Measurements from ENCODE around the gene DDX24. TPM values are rescaled to one million over a fixed set of nuclear protein-coding genes. Genes with fewer than 3 reads are reported as not detected.

The DDX24 gene, protein sequence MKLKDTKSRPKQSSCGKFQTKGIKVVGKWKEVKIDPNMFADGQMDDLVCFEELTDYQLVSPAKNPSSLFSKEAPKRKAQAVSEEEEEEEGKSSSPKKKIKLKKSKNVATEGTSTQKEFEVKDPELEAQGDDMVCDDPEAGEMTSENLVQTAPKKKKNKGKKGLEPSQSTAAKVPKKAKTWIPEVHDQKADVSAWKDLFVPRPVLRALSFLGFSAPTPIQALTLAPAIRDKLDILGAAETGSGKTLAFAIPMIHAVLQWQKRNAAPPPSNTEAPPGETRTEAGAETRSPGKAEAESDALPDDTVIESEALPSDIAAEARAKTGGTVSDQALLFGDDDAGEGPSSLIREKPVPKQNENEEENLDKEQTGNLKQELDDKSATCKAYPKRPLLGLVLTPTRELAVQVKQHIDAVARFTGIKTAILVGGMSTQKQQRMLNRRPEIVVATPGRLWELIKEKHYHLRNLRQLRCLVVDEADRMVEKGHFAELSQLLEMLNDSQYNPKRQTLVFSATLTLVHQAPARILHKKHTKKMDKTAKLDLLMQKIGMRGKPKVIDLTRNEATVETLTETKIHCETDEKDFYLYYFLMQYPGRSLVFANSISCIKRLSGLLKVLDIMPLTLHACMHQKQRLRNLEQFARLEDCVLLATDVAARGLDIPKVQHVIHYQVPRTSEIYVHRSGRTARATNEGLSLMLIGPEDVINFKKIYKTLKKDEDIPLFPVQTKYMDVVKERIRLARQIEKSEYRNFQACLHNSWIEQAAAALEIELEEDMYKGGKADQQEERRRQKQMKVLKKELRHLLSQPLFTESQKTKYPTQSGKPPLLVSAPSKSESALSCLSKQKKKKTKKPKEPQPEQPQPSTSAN
- total RNA-seq = 49.6 TPM

DNA sequence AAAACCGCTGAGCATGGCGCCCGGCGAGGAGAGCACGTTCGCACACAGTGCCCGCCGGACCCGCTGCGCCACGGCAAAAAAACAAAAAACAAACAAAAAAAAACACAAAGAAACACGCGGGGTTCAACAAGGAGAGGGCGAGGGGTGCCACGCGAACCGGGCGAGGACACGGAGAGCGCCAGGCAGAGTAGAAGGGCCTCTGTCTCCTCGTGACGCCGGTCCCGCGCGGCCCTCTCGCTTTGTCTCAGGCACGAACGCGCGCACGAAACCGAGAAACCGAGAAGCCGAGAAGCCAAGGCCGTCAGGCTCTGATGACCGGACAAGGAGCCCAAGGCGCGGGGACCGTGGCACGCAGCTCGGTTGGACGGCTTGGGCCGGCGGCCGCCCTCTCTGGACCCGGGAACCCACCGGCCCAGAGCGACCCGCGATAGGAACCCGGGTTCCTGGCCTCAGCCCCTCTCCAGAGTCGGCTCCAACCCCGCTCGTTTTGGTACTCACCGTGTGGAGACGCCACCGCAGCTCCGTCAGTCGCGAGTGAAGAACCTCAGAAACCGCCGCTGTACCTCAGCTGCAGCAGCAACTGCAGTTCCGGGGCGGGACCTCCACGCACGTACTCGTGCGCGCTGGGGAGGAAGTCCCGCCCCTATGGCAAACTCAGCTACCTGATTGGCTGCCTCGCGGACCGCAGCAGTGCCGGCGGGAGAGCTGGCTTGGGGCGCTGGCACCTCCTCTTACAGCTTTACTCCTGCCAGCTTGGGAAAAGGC is at the start of gene DDX24, which contains the start of gene IFI27L1:
DDX24 (minus strand) TSS at position 582 of the 765 bp plus-strand sequence. CDS start 1,460 bp downstream, outside the sequence.
IFI27L1 (plus strand) TSS at position 690 of the 765 bp plus-strand sequence. CDS start 15,628 bp downstream, outside the sequence.
- Histone ChIP-seq H3K27ac (ENCODE audit: low read depth, low read length) (peak within 1 kb of the TSS; percentile 93), H3K4me1 (ENCODE audit: control insufficient read depth in 3 of 3, insufficient read depth in 3 of 3, low read length in 3 of 3) (peaks cover 28 to 42% (median 36%) of the 10 kb centered on the region in 3 donors), H3K36me3 (ENCODE audit: control insufficient read depth in 3 of 3, insufficient read depth in 3 of 3, low read length in 3 of 3) (peaks cover 7 to 14% (median 10%) of the 10 kb centered on the region in 3 donors), H3K4me3 (ENCODE audit: low read length in 3 of 3) (peak within 1 kb of the TSS; percentile 92 to 95 (median 92)), H3K9me3 (ENCODE audit: control insufficient read depth in 3 of 3, low read length in 3 of 3) (no peaks in the 10 kb centered on the region), H3K27me3 (ENCODE audit: control insufficient read depth in 3 of 3, insufficient read depth in 3 of 3, low read length in 3 of 3) (no peaks in the 10 kb centered on the region), H3K9ac (ENCODE audit: low read depth in 1 of 3, low read length in 3 of 3) (peak within 1 kb of the TSS; percentile 94 to 95 (median 94))

GRCh38 chr14:94129758-94130414 is 48.9 kb upstream of the DDX24 start:
- Histone ChIP-seq H3K27me3 (ENCODE audit: control insufficient read depth in 3 of 3, insufficient read depth in 3 of 3, low read length in 3 of 3) (peaks cover 0 to 8% (median 0%) of the 10 kb centered on the region in 3 donors), H3K4me1 (ENCODE audit: control insufficient read depth in 3 of 3, insufficient read depth in 3 of 3, low read length in 3 of 3) (peaks cover 0 to 14% (median 8%) of the 10 kb centered on the region in 3 donors), H3K27ac (ENCODE audit: low read depth, low read length) (peak overlapping the region; percentile 70), H3K9me3 (ENCODE audit: control insufficient read depth in 3 of 3, low read length in 3 of 3) (no peaks in the 10 kb centered on the region), H3K4me3 (ENCODE audit: low read length in 3 of 3) (peak overlapping the region; percentile 62 to 85 (median 67)), H3K9ac (ENCODE audit: low read depth in 1 of 3, low read length in 3 of 3) (peak overlapping the region in 1 of 3 donors; percentile 70), H3K36me3 (ENCODE audit: control insufficient read depth in 3 of 3, insufficient read depth in 3 of 3, low read length in 3 of 3) (no peaks in the 10 kb centered on the region)

DNA sequence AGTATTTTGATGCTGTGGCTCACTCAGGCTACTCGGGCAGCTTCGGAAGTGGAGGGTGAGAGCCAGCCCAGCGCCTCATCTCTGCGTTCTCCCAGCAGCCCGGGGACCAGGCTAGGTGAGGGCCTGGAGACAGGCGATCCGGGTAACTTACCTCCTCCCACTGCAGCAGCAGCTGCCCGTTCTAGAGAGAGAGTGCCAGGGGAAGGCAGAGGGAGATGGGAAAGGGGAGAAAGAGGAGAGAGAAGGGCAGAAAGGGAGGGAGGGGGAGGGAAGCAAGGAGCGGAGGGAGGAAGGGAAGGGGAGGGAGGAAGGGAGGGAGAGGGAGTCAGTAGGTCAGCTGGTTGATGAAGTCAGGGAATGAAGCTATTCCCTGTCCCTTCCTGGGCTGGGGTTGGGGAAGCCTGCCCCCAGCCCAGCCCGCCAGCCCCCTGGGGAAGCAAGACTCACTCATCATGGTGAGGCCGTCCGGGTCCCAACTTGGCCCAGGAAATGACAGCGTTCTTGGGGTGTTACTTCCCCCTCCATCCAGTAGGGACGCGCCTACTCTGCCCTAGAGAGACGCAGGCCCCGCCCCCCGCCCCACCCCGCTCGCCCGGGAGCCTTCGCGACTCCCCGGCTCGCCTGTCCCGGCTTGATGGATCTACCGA is 48.2 kb upstream of the DDX24 start, which contains the start of gene IFI27L2:
IFI27L2 (minus strand) TSS at position 494 of the 647 bp plus-strand sequence; CDS start at position 454, 40 bp downstream.
- H3K4me1 ChIP-seq (ENCODE audit: control insufficient read depth in 3 of 3, insufficient read depth in 3 of 3, low read length in 3 of 3) = peaks cover 0 to 14% (median 8%) of the 10 kb centered on the region in 3 donors
- H3K9me3 ChIP-seq (ENCODE audit: control insufficient read depth in 3 of 3, low read length in 3 of 3) = no peaks in the 10 kb centered on the region
- peaks cover 0 to 8% (median 0%) of the 10 kb centered on the region in 3 donors for H3K27me3 ChIP-seq (ENCODE audit: control insufficient read depth in 3 of 3, insufficient read depth in 3 of 3, low read length in 3 of 3)
- H3K4me3 ChIP-seq (ENCODE audit: low read length in 3 of 3) = peak within 1 kb of the TSS; percentile 62 to 85 (median 67)
- H3K9ac ChIP-seq (ENCODE audit: low read depth in 1 of 3, low read length in 3 of 3) = peak within 1 kb of the TSS; percentile 57 to 80 (median 65)
- H3K27ac ChIP-seq (ENCODE audit: low read depth, low read length) = peak within 1 kb of the TSS; percentile 70
- no peaks in the 10 kb centered on the region for H3K36me3 ChIP-seq (ENCODE audit: control insufficient read depth in 3 of 3, insufficient read depth in 3 of 3, low read length in 3 of 3)

DNA sequence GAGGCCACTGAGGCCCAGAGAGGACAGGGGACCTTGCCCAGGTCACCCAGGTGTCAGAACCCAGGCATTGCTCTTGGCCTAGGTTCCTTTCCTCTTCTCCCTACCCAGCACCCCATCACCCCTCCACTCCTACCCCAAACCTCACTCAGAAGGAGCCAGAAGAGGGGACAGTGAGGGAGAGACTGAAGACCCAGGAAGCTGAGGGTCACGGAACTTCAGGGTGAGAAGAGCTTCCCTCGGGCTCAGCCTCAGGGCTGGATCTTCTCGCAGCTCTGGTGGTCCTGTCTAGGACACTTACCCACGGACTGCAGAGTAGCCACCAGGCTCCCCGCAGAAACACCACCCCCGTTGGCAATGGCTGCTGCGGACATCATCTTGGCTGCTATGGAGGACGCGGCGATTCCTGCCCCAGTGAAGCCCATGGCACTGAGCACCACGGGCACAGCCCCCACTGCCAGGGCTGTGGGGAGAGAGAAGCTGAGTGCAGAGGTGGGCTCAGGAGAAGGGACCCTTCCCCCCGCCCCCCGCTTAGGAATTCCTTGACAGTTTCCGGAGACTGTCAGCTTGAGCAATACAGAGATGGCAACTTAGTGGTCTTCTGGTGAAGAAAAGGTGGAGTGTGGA is 47.3 kb upstream of the DDX24 start:
- peak overlapping the region; percentile 70 for H3K27ac ChIP-seq (ENCODE audit: low read depth, low read length)
- H3K4me1 ChIP-seq (ENCODE audit: control insufficient read depth in 3 of 3, insufficient read depth in 3 of 3, low read length in 3 of 3) = peaks cover 0 to 14% (median 8%) of the 10 kb centered on the region in 3 donors
- H3K27me3 ChIP-seq (ENCODE audit: control insufficient read depth in 3 of 3, insufficient read depth in 3 of 3, low read length in 3 of 3) = peaks cover 0 to 8% (median 0%) of the 10 kb centered on the region in 3 donors
- no peaks in the 10 kb centered on the region for H3K36me3 ChIP-seq (ENCODE audit: control insufficient read depth in 3 of 3, insufficient read depth in 3 of 3, low read length in 3 of 3)
- H3K4me3 ChIP-seq (ENCODE audit: low read length in 3 of 3) = peak overlapping the region in 2 of 3 donors; percentile 67 to 74
- H3K9ac ChIP-seq (ENCODE audit: low read depth in 1 of 3, low read length in 3 of 3) = no peak overlapping the region
- H3K9me3 ChIP-seq (ENCODE audit: control insufficient read depth in 3 of 3, low read length in 3 of 3) = no peaks in the 10 kb centered on the region

DNA sequence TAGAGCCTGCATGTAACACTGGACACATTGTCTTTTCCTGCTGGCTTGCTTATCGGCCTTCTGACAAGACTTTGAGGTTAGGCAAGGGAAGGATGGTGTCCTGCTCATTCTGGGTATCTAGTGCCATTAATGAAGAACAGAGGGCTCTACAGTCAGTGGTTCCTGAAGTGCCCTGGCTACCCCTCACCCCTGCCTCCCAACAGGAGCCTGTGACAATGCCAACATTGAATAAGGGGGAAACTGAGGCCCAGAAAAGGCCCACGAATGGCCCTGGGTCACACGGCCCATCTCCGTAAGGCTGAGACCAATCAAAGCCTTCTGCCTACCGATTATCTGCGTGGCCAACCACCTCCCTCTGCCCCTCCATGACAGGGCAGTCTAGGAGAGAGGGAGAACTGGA is 46.3 kb upstream of the DDX24 start:
- H3K9ac ChIP-seq (ENCODE audit: low read depth in 1 of 3, low read length in 3 of 3) = no peak overlapping the region
- no peaks in the 10 kb centered on the region for H3K36me3 ChIP-seq (ENCODE audit: control insufficient read depth in 3 of 3, insufficient read depth in 3 of 3, low read length in 3 of 3)
- H3K27me3 ChIP-seq (ENCODE audit: control insufficient read depth in 3 of 3, insufficient read depth in 3 of 3, low read length in 3 of 3) = peaks cover 0 to 8% (median 0%) of the 10 kb centered on the region in 3 donors
- no peaks in the 10 kb centered on the region for H3K9me3 ChIP-seq (ENCODE audit: control insufficient read depth in 3 of 3, low read length in 3 of 3)
- no peak overlapping the region for H3K27ac ChIP-seq (ENCODE audit: low read depth, low read length)
- no peak overlapping the region for H3K4me3 ChIP-seq (ENCODE audit: low read length in 3 of 3)
- H3K4me1 ChIP-seq (ENCODE audit: control insufficient read depth in 3 of 3, insufficient read depth in 3 of 3, low read length in 3 of 3) = peaks cover 0 to 14% (median 8%) of the 10 kb centered on the region in 3 donors

DNA sequence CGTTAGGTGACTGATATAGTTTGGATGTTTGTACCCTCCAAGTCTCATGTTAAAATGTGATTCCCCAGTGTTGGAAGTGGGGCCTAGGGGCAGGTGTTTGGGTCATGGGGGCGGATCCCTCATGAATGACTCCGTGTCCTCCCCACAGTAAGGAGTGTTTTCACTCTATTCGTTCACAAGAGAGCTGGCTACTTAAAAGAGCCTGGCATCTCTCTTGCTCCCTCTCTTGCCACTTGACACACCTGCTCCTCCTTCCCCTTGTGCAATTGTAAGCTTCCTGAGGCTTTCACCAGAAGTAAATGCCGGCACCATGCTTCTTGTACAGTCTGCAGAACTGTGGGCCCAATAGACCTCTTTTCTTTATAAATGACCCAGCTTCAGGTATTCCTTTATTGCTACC is 45.8 kb upstream of the DDX24 start:
- Histone ChIP-seq H3K4me1 (ENCODE audit: control insufficient read depth in 3 of 3, insufficient read depth in 3 of 3, low read length in 3 of 3) (peaks cover 0 to 14% (median 8%) of the 10 kb centered on the region in 3 donors), H3K27me3 (ENCODE audit: control insufficient read depth in 3 of 3, insufficient read depth in 3 of 3, low read length in 3 of 3) (peaks cover 0 to 8% (median 0%) of the 10 kb centered on the region in 3 donors), H3K4me3 (ENCODE audit: low read length in 3 of 3) (no peak overlapping the region), H3K9me3 (ENCODE audit: control insufficient read depth in 3 of 3, low read length in 3 of 3) (no peaks in the 10 kb centered on the region), H3K36me3 (ENCODE audit: control insufficient read depth in 3 of 3, insufficient read depth in 3 of 3, low read length in 3 of 3) (no peaks in the 10 kb centered on the region), H3K9ac (ENCODE audit: low read depth in 1 of 3, low read length in 3 of 3) (no peak overlapping the region), H3K27ac (ENCODE audit: low read depth, low read length) (no peak overlapping the region)

DNA sequence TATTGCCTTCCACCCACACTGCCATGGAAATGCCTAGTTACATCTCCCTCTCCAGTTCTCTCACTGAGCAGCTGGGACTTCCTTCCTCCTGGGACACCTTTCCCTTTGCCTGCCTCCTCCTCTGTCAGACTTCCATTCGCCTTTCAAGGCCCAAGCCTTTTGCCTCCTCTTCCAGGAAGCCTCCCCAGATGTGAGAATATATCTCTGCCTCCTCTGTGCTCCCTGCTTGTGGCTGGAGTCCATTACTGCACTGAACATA is 45.3 kb upstream of the DDX24 start:
- Histone ChIP-seq H3K4me1 (ENCODE audit: control insufficient read depth in 3 of 3, insufficient read depth in 3 of 3, low read length in 3 of 3) (peaks cover 0 to 14% (median 8%) of the 10 kb centered on the region in 3 donors), H3K9me3 (ENCODE audit: control insufficient read depth in 3 of 3, low read length in 3 of 3) (no peaks in the 10 kb centered on the region), H3K27ac (ENCODE audit: low read depth, low read length) (no peak overlapping the region), H3K36me3 (ENCODE audit: control insufficient read depth in 3 of 3, insufficient read depth in 3 of 3, low read length in 3 of 3) (no peaks in the 10 kb centered on the region), H3K4me3 (ENCODE audit: low read length in 3 of 3) (no peak overlapping the region), H3K27me3 (ENCODE audit: control insufficient read depth in 3 of 3, insufficient read depth in 3 of 3, low read length in 3 of 3) (peaks cover 0 to 8% (median 0%) of the 10 kb centered on the region in 3 donors), H3K9ac (ENCODE audit: low read depth in 1 of 3, low read length in 3 of 3) (no peak overlapping the region)

GRCh38 chr14:94125659-94126418 is 44.8 kb upstream of the DDX24 start:
- H3K27me3 ChIP-seq (ENCODE audit: control insufficient read depth in 3 of 3, insufficient read depth in 3 of 3, low read length in 3 of 3) = peaks cover 0 to 8% (median 0%) of the 10 kb centered on the region in 3 donors
- H3K9ac ChIP-seq (ENCODE audit: low read depth in 1 of 3, low read length in 3 of 3) = no peak overlapping the region
- no peak overlapping the region for H3K4me3 ChIP-seq (ENCODE audit: low read length in 3 of 3)
- H3K9me3 ChIP-seq (ENCODE audit: control insufficient read depth in 3 of 3, low read length in 3 of 3) = peaks cover 0 to 2% (median 0%) of the 10 kb centered on the region in 3 donors
- H3K4me1 ChIP-seq (ENCODE audit: control insufficient read depth in 3 of 3, insufficient read depth in 3 of 3, low read length in 3 of 3) = peaks cover 0 to 14% (median 8%) of the 10 kb centered on the region in 3 donors
- H3K27ac ChIP-seq (ENCODE audit: low read depth, low read length) = no peak overlapping the region
- H3K36me3 ChIP-seq (ENCODE audit: control insufficient read depth in 3 of 3, insufficient read depth in 3 of 3, low read length in 3 of 3) = no peaks in the 10 kb centered on the region

All from skeletal muscle tissue (tissue), 4 donors.